ENCODE results near the gene ZNF638.

ZNF638 gene

GRCh38 chr2:71479261-71479660 is 147.7 kb downstream of the ZNF638 start:
- TF ChIP-seq ZFX (IDR thresholded peaks at IDR 0.05) = no peak
- TF ChIP-seq CTCF (conservative IDR thresholded peaks at IDR 0.05) = no peak
- no peak overlapping the region for H3K27ac ChIP-seq

GRCh38 chr2:71481111-71481510 is 149.5 kb downstream of the ZNF638 start:
- TF ChIP-seq CTCF (conservative IDR thresholded peaks at IDR 0.05) (no peak), ZFX (IDR thresholded peaks at IDR 0.05) (no peak)
- H3K27ac ChIP-seq = no peak overlapping the region

- no peak overlapping the region for H3K27ac ChIP-seq
- TF ChIP-seq CTCF (conservative IDR thresholded peaks at IDR 0.05) (no peak), ZFX (IDR thresholded peaks at IDR 0.05) (no peak)
Measured at GRCh38 chr2:71482055-71482454, 150.5 kb downstream of the ZNF638 start.

- H3K27ac ChIP-seq = no peak overlapping the region
- TF ChIP-seq CTCF (conservative IDR thresholded peaks at IDR 0.05) (no peak), ZFX (IDR thresholded peaks at IDR 0.05) (no peak)
Measured at GRCh38 chr2:71483246-71483645, 151.7 kb downstream of the ZNF638 start.

- H3K27ac ChIP-seq = no peak overlapping the region
- TF ChIP-seq ZFX (IDR thresholded peaks at IDR 0.05) (no peak), CTCF (conservative IDR thresholded peaks at IDR 0.05) (no peak)
Measured at GRCh38 chr2:71484354-71484753, 152.8 kb downstream of the ZNF638 start.

Data from C4-2B (cell line).